Fibroblast of lung (primary cell): ENCODE results near the gene PPP2R5D. TPM values are rescaled to one million over a fixed set of nuclear protein-coding genes. Genes with fewer than 3 reads are reported as not detected.

Experiments
- DNase-seq, 2 donors: peaks; one replicate each; pipeline versions ENCODE4 v3.0.0 to v3.0.0-alpha.2; 2010; ENCODE audit warnings: low read depth in 2 of 2
- H2AFZ ChIP-seq: 2 replicates; pipeline ENCODE4 v1.5.1; 2012; ENCODE audit warnings: low read length, control low read depth, inconsistent platforms
- H3K27ac ChIP-seq: 2 replicates; pipeline ENCODE4 v1.5.1; 2011; ENCODE audit warnings: low read length, control low read depth; ENCODE audit not compliant: insufficient read depth
- H3K27me3 ChIP-seq: 2 replicates; pipeline ENCODE4 v1.5.1; 2011; ENCODE audit warnings: mild to moderate bottlenecking, low read length; ENCODE audit not compliant: control insufficient read depth, insufficient read depth
- H3K36me3 ChIP-seq: 2 replicates; pipeline ENCODE4 v1.5.1; 2011; ENCODE audit warnings: low read length; ENCODE audit not compliant: control insufficient read depth, insufficient read depth
- H3K4me1 ChIP-seq: 2 replicates; pipeline ENCODE4 v1.5.1; 2011; ENCODE audit warnings: low read length; ENCODE audit not compliant: control insufficient read depth, insufficient read depth; ENCODE audit errors: extremely low read depth
- H3K4me2 ChIP-seq: 2 replicates; pipeline ENCODE4 v1.5.1; 2011; ENCODE audit warnings: low read length, control low read depth; ENCODE audit not compliant: insufficient read depth; ENCODE audit errors: extremely low read depth
- H3K4me3 ChIP-seq, 4 experiments: fragments of 200-600 bp in 1 of 4; sonication (generic) in 1 of 4; replicated peaks in 1 of 4; 2 replicates each; pipeline ENCODE4 v1.5.1; 2011 to 2016; ENCODE audit warnings: low read length in 4 of 4, low read depth in 3 of 4, mild to moderate bottlenecking in 3 of 4, control low read depth in 2 of 4, inconsistent platforms in 1 of 4, mixed read lengths in 1 of 4; ENCODE audit not compliant: insufficient read depth in 1 of 4; ENCODE audit errors: control extremely low read depth in 1 of 4
- H3K79me2 ChIP-seq: 2 replicates; pipeline ENCODE4 v1.5.1; 2012; ENCODE audit warnings: mild to moderate bottlenecking, low read length, inconsistent platforms; ENCODE audit not compliant: control insufficient read depth, insufficient read depth
- H3K9ac ChIP-seq: 2 replicates; pipeline ENCODE4 v1.5.1; 2011; ENCODE audit warnings: mild to moderate bottlenecking, low read length, control low read depth; ENCODE audit not compliant: insufficient read depth
- H3K9me3 ChIP-seq: 2 replicates; pipeline ENCODE4 v1.5.1; 2012; ENCODE audit warnings: low read depth, low read length; ENCODE audit not compliant: control insufficient read depth, insufficient read depth
- H4K20me1 ChIP-seq: 2 replicates; pipeline ENCODE4 v1.5.1; 2011; ENCODE audit warnings: low read length; ENCODE audit not compliant: control insufficient read depth, insufficient read depth; ENCODE audit errors: extremely low read depth
- CTCF ChIP-seq, 2 donors: IDR thresholded peaks in 1 of 2; conservative IDR thresholded peaks in 1 of 2; 1 replicate in 1 of 2; 2 replicates in 1 of 2; pipeline ENCODE4 v1.5.1; 2011 to 2012; ENCODE audit warnings: low read length in 2 of 2, control low read depth in 1 of 2, inconsistent platforms in 1 of 2, low read depth in 1 of 2, mild to moderate bottlenecking in 1 of 2
- EZH2 ChIP-seq: IDR thresholded peaks from 2 replicates; pipeline ENCODE4 v1.5.1; 2012; ENCODE audit warnings: low read length, control low read depth, mild to moderate bottlenecking; ENCODE audit errors: missing control alignments
- polyA plus RNA-seq, 2 donors: library from polyadenylated mRNA; depleted of rRNA in 1 of 2; stranded (reverse) in 1 of 2; unstranded in 1 of 2; fragments of >200 nt; gene quantifications; 2 replicates each; pipeline ENCODE4 v1.2.1, GENCODE V29; 2011 to 2012; ENCODE audit warnings: missing spikeins in 1 of 2
- total RNA-seq: library from RNA; depleted of rRNA; stranded (reverse); fragments of >200 nt; gene quantifications from 2 replicates; pipeline ENCODE4 v1.2.1, GENCODE V29; 2014

PPP2R5D gene
- total and polyA plus RNA-seq, 2 donors (not counting 1 experiment from before 2014, with no cell fraction given): 27.1 to 39.3 TPM

- Histone ChIP-seq H4K20me1 (no peaks in the 10 kb centered on the region), H3K36me3 (peaks cover 28% of the 10 kb centered on the region), H2AFZ (no peak overlapping the region)
Measured at GRCh38 chr6:43043310-43043709, 58.9 kb downstream of the PPP2R5D start.

DNA sequence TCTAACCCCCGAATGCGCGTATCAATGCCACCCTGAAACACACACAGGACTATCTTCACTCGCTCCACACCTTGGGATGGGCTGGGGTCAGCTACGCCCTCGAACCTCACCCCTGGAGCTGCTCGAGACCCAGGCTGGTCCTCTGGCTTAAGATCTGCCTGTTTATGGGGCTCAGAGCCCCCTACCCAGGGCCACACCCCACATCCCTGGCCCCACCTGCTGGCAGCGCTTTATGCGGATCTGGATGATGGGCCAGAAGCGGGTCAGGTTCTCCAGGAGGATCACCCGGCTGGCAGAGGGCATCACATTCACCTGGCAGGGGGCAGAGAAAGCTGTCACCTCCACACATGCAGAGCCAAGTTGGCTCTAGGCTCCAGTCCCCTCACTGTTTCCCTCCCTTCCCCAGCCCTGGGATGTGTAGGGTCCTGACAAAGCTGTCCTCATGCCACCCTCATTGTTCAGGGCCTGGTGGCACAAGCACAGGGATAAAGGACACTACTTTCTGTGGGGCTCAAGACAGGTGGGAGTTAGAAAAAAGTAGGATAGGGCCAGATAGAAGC, 61.1 kb downstream of the PPP2R5D start:
- H3K4me3 ChIP-seq: no peak overlapping the region
- no peak overlapping the region for H3K9ac ChIP-seq
- no peak overlapping the region for H2AFZ ChIP-seq
- no peaks in the 10 kb centered on the region for H3K4me1 ChIP-seq
- no peak overlapping the region for H3K4me2 ChIP-seq
- peaks cover 24% of the 10 kb centered on the region for H3K36me3 ChIP-seq
- no peaks in the 10 kb centered on the region for H4K20me1 ChIP-seq
- H3K9me3 ChIP-seq: no peaks in the 10 kb centered on the region
- H3K79me2 ChIP-seq: no peaks in the 10 kb centered on the region
- no peak overlapping the region for H3K27ac ChIP-seq
- TF ChIP-seq EZH2 (no peak), CTCF (conservative IDR thresholded peaks at IDR 0.05 in 1 of 2, IDR thresholded peaks at IDR 0.05 in 1 of 2; ENCODE audit: low read depth in 1 of 2, low read length in 2 of 2) (no peak)
- DNase-seq: no peak
- no peaks in the 10 kb centered on the region for H3K27me3 ChIP-seq

More at GRCh38 chr6:43043310-43043709, 58.9 kb downstream of the PPP2R5D start:
- TF ChIP-seq CTCF (conservative IDR thresholded peaks at IDR 0.05 in 1 of 2, IDR thresholded peaks at IDR 0.05 in 1 of 2; ENCODE audit: low read depth in 1 of 2, low read length in 2 of 2) (no peak), EZH2 (no peak)
- H3K9me3 ChIP-seq: no peaks in the 10 kb centered on the region
- no peaks in the 10 kb centered on the region for H3K79me2 ChIP-seq
- no peak overlapping the region for H3K4me3 ChIP-seq
- no peaks in the 10 kb centered on the region for H3K4me1 ChIP-seq
- H3K9ac ChIP-seq: no peak overlapping the region
- no peaks in the 10 kb centered on the region for H3K27me3 ChIP-seq
- H3K27ac ChIP-seq: no peak overlapping the region
- no peak overlapping the region for H3K4me2 ChIP-seq
- no peak for DNase-seq

- Histone ChIP-seq H3K4me2 (no peak overlapping the region), H3K9ac (no peak overlapping the region), H3K9me3 (no peaks in the 10 kb centered on the region), H4K20me1 (no peaks in the 10 kb centered on the region), H3K36me3 (peaks cover 27% of the 10 kb centered on the region), H3K27me3 (no peaks in the 10 kb centered on the region), H3K4me3 (no peak overlapping the region), H3K4me1 (peaks cover 2% of the 10 kb centered on the region), H2AFZ (no peak overlapping the region), H3K79me2 (peaks cover 14% of the 10 kb centered on the region), H3K27ac (no peak overlapping the region)
- no peak for DNase-seq
- no peak for TF ChIP-seq CTCF (conservative IDR thresholded peaks at IDR 0.05 in 1 of 2, IDR thresholded peaks at IDR 0.05 in 1 of 2; ENCODE audit: low read depth in 1 of 2, low read length in 2 of 2)
- no peak for TF ChIP-seq EZH2
Measured at GRCh38 chr6:43047998-43048397, 63.6 kb downstream of the PPP2R5D start.
